H1 (cell line): ENCODE data around the gene NOVA1. TPM values are rescaled to one million over a fixed set of nuclear protein-coding genes. Genes with fewer than 3 reads are reported as not detected.

Source experiments
- CTCF ChIA-PET: fragments of 300-600 bp; sonication (Branson Sonifier 250); formaldehyde crosslinking; loops from one replicate; lab custom pipeline; 2021; ENCODE audit not compliant: partially characterized antibody; lab: Charles Lee
- POLR2A ChIA-PET: fragments of 300-600 bp; sonication (Branson Sonifier 250); formaldehyde crosslinking; loops from one replicate; lab custom pipeline; 2021; ENCODE audit warnings: inconsistent platforms; ENCODE audit not compliant: partially characterized antibody; lab: Charles Lee
- DNase-seq, 2 experiments: peaks; one replicate each; pipeline versions ENCODE4 v3.0.0 to v3.0.0-alpha.2; 2010 to 2022; ENCODE audit warnings: low spot score in 2 of 2, low read depth in 1 of 2, mixed read lengths in 1 of 2
- FAIRE-seq: peaks from 2 replicates; lab custom pipeline; 2011; peaks lifted over from hg19 to GRCh38; lab: Jason Lieb, UNC
- H2AFZ ChIP-seq: 2 replicates; pipeline ENCODE4 v1.8.1; 2012; ENCODE audit warnings: low read length, inconsistent platforms
- H2AK5ac ChIP-seq: 2 replicates; pipeline ENCODE4 v1.6.1; 2013; ENCODE audit warnings: low read depth, low read length
- H2BK120ac ChIP-seq: replicated peaks from 2 replicates; pipeline ENCODE3; 2013; ENCODE audit warnings: low read depth, low read length, inconsistent platforms
- H2BK12ac ChIP-seq: 2 replicates; pipeline ENCODE4 v1.6.1; 2013; ENCODE audit warnings: low read depth, low read length
- H2BK15ac ChIP-seq: 2 replicates; pipeline ENCODE4 v1.6.1; 2013; ENCODE audit warnings: low read length
- H2BK20ac ChIP-seq: 2 replicates; pipeline ENCODE4 v1.6.1; 2013; ENCODE audit warnings: low read length
- H2BK5ac ChIP-seq: 2 replicates; pipeline ENCODE4 v1.6.1; 2013; ENCODE audit warnings: low read depth, low read length
- H3K14ac ChIP-seq: 2 replicates; pipeline ENCODE4 v1.6.1; 2013; ENCODE audit warnings: inconsistent platforms; ENCODE audit not compliant: insufficient read length
- H3K18ac ChIP-seq: 2 replicates; pipeline ENCODE4 v1.6.1; 2013; ENCODE audit warnings: low read length; ENCODE audit errors: extremely low read depth
- H3K23ac ChIP-seq: 2 replicates; pipeline ENCODE4 v1.6.1; 2013; ENCODE audit warnings: inconsistent platforms; ENCODE audit not compliant: insufficient read length
- H3K23me2 ChIP-seq: 2 replicates; pipeline ENCODE4 v1.6.1; 2013; ENCODE audit warnings: low read depth, low read length
- H3K27ac ChIP-seq: 2 replicates; pipeline ENCODE4 v1.6.1; 2011; ENCODE audit warnings: low read depth, low read length, inconsistent platforms
- H3K27me3 ChIP-seq, 4 experiments: replicated peaks in 1 of 4; 1 replicate in 1 of 4; 2 replicates in 3 of 4; pipeline versions ENCODE4 v1.6.1 to v1.8.1; 2011 to 2013; ENCODE audit warnings: low read length in 3 of 4, mild to moderate bottlenecking in 3 of 4, inconsistent platforms in 2 of 4, mixed read lengths in 2 of 4, moderate library complexity in 1 of 4; ENCODE audit not compliant: control insufficient read depth in 3 of 4, insufficient read depth in 3 of 4; ENCODE audit errors: extremely low read depth in 1 of 4
- H3K36me3 ChIP-seq, 4 experiments: 2 replicates each; pipeline versions ENCODE4 v1.6.1 to v1.8.1; 2011 to 2013; ENCODE audit warnings: mild to moderate bottlenecking in 4 of 4, low read length in 3 of 4, moderate library complexity in 2 of 4, control low read depth in 1 of 4, inconsistent platforms in 1 of 4; ENCODE audit not compliant: insufficient read depth in 4 of 4, control insufficient read depth in 2 of 4
- H3K4ac ChIP-seq: replicated peaks from 2 replicates; pipeline ENCODE3; 2013; ENCODE audit warnings: low read length, low read depth, mixed read lengths, inconsistent platforms; ENCODE audit not compliant: insufficient read length
- H3K4me1 ChIP-seq, 4 experiments: replicated peaks in 1 of 4; 1 replicate in 1 of 4; 2 replicates in 3 of 4; pipeline versions ENCODE4 v1.6.1 to v1.8.1; 2011 to 2013; ENCODE audit warnings: low read length in 3 of 4, inconsistent platforms in 2 of 4, mixed read lengths in 1 of 4; ENCODE audit not compliant: insufficient read depth in 4 of 4, control insufficient read depth in 3 of 4
- H3K4me2 ChIP-seq, 2 experiments: 2 replicates each; pipeline versions ENCODE4 v1.6.1 to v1.8.1; 2011 to 2013; ENCODE audit warnings: low read depth in 2 of 2, low read length in 2 of 2, control low read depth in 1 of 2, inconsistent platforms in 1 of 2, mild to moderate bottlenecking in 1 of 2; ENCODE audit not compliant: insufficient read depth in 1 of 2
- H3K4me3 ChIP-seq, 4 experiments: fragments of 200-600, 300-600 bp in 1 of 4; sonication (generic), shearing (Covaris generic), sonication (Bioruptor Twin) in 1 of 4; 2 replicates each; pipeline versions ENCODE4 v1.5.1 to v1.8.1; 2011 to 2016; ENCODE audit warnings: low read length in 4 of 4, low read depth in 3 of 4, control low read depth in 2 of 4, inconsistent platforms in 2 of 4, mild to moderate bottlenecking in 2 of 4, mixed read lengths in 1 of 4, moderate library complexity in 1 of 4; ENCODE audit not compliant: insufficient read depth in 2 of 4; ENCODE audit errors: extremely low read depth in 1 of 4
- H3K56ac ChIP-seq: replicated peaks from 2 replicates; pipeline ENCODE3; 2013; ENCODE audit warnings: low read depth, mild to moderate bottlenecking, mixed read lengths, low read length, inconsistent platforms; ENCODE audit not compliant: insufficient read length
- H3K79me1 ChIP-seq: 2 replicates; pipeline ENCODE4 v1.6.1; 2013; ENCODE audit warnings: low read depth, low read length, control low read depth
- H3K79me2 ChIP-seq, 2 experiments: 2 replicates each; pipeline versions ENCODE4 v1.6.1 to v1.8.1; 2012 to 2013; ENCODE audit warnings: low read length in 2 of 2, mild to moderate bottlenecking in 2 of 2, inconsistent platforms in 1 of 2; ENCODE audit not compliant: insufficient read depth in 2 of 2, control insufficient read depth in 1 of 2
- H3K9ac ChIP-seq, 4 experiments: replicated peaks in 1 of 4; 1 replicate in 1 of 4; 2 replicates in 3 of 4; pipeline versions ENCODE4 v1.6.1 to v1.8.1; 2011 to 2013; ENCODE audit warnings: low read depth in 3 of 4, low read length in 3 of 4, control low read depth in 2 of 4, mild to moderate bottlenecking in 2 of 4, moderate library complexity in 2 of 4, inconsistent platforms in 1 of 4; ENCODE audit errors: extremely low read depth in 1 of 4
- H3K9me3 ChIP-seq, 2 experiments: 2 replicates each; pipeline versions ENCODE4 v1.6.1 to v1.8.1; 2012 to 2013; ENCODE audit warnings: mild to moderate bottlenecking in 2 of 2, moderate library complexity in 2 of 2, control low read depth in 1 of 2, inconsistent platforms in 1 of 2, low read depth in 1 of 2, low read length in 1 of 2, mixed read lengths in 1 of 2; ENCODE audit not compliant: insufficient read depth in 2 of 2
- H4K20me1 ChIP-seq, 2 experiments: replicated peaks in 1 of 2; 2 replicates each; pipeline versions ENCODE3 to v1.8.1; 2011 to 2013; ENCODE audit warnings: inconsistent platforms in 2 of 2, low read length in 2 of 2, mild to moderate bottlenecking in 1 of 2; ENCODE audit not compliant: insufficient read depth in 2 of 2, control insufficient read depth in 1 of 2
- H4K5ac ChIP-seq: 2 replicates; pipeline ENCODE4 v1.6.1; 2013; ENCODE audit warnings: low read length, low read depth, mixed read lengths, inconsistent platforms; ENCODE audit not compliant: insufficient read length
- H4K8ac ChIP-seq: 2 replicates; pipeline ENCODE4 v1.8.0; 2013; ENCODE audit warnings: mild to moderate bottlenecking, moderate library complexity, low read length, inconsistent platforms; ENCODE audit not compliant: insufficient read depth; ENCODE audit errors: extremely low read depth
- H4K91ac ChIP-seq: replicated peaks from 2 replicates; pipeline ENCODE3; 2013; ENCODE audit warnings: low read length, mixed read lengths, inconsistent platforms; ENCODE audit not compliant: insufficient read length
- ATF2 ChIP-seq: IDR thresholded peaks from 2 replicates; pipeline ENCODE4 v1.6.1; 2012; ENCODE audit warnings: low read length, inconsistent platforms
- CBX8 ChIP-seq: fragments of 300-800, 300-1000 bp; sonication (generic); IDR thresholded peaks from 2 replicates; pipeline ENCODE4 v1.7.1; 2016; ENCODE audit warnings: low read depth, low read length, borderline replicate concordance
- NRF1 ChIP-seq: IDR thresholded peaks from 2 replicates; pipeline ENCODE4 v1.6.1; 2011; ENCODE audit warnings: mild to moderate bottlenecking, low read depth, low read length, improper control_type of control experiment
- POLR2AphosphoS5 ChIP-seq: IDR thresholded peaks from 2 replicates; pipeline ENCODE4 v1.6.1; 2011; ENCODE audit warnings: low read depth, low read length
- RBBP5 ChIP-seq: IDR thresholded peaks from 2 replicates; pipeline ENCODE4 v1.7.1; 2012; ENCODE audit warnings: low read depth, mild to moderate bottlenecking, inconsistent platforms, low read length, moderate library complexity, borderline replicate concordance
- RNF2 ChIP-seq: fragments of 200-900, 300-1000 bp; sonication (generic); IDR thresholded peaks from 2 replicates; pipeline ENCODE4 v1.7.1; 2016; ENCODE audit warnings: borderline replicate concordance, low read depth, mild to moderate bottlenecking, antibody characterized with exemption, low read length; ENCODE audit not compliant: poor library complexity, severe bottlenecking; ENCODE audit errors: missing control alignments
- SRF ChIP-seq: IDR thresholded peaks from 2 replicates; pipeline ENCODE4 v1.6.1; 2011; ENCODE audit warnings: mild to moderate bottlenecking, low read depth, low read length, moderate library complexity
- polyA plus RNA-seq, 7 experiments: library from polyadenylated mRNA; depleted of rRNA in 3 of 7; stranded (reverse) in 5 of 7; unstranded in 2 of 7; fragments of >200 nt in 5 of 7; fragments of 200-250 nt in 2 of 7; gene quantifications; 1 replicate in 5 of 7; 2 replicates in 1 of 7; 4 replicates in 1 of 7; pipeline versions ENCODE4 v1.2.1 to v1.2.3, GENCODE V29; 2011 to 2013; ENCODE audit warnings: missing spikeins in 2 of 7, mixed read lengths in 2 of 7
- total RNA-seq: library from RNA; stranded (reverse); fragmentation: NEBNext Ultra II Directional; extraction: Animal tissue kit (Norgen Biotek cat#: 25700); gene quantifications from 2 replicates; pipeline ENCODE4 v1.2.1, GENCODE V29; 2021

NOVA1 gene
- total and polyA plus RNA-seq, 2 of the 8 experiments (the other 6 are each of a cell fraction or from before 2014, with no cell fraction given): 6.8 to 12.7 TPM

- H2BK120ac ChIP-seq: no peak overlapping the region
- ChIA-PET POLR2A (no interaction called here), CTCF (no interaction called here)
- FAIRE-seq (no peak), DNase-seq (no peak)
- H3K27me3 ChIP-seq: no peaks in the 10 kb centered on the region
- no peaks in the 10 kb centered on the region for H3K4me1 ChIP-seq
- H3K4me2 ChIP-seq: no peak overlapping the region
- no peak overlapping the region for H3K23ac ChIP-seq
- H3K56ac ChIP-seq: no peak overlapping the region
- H2BK12ac ChIP-seq: no peak overlapping the region
- H4K20me1 ChIP-seq: no peaks in the 10 kb centered on the region
- no peak overlapping the region for H2BK15ac ChIP-seq
- H3K79me2 ChIP-seq: no peaks in the 10 kb centered on the region
- H3K18ac ChIP-seq: no peak overlapping the region
- no peaks in the 10 kb centered on the region for H3K23me2 ChIP-seq
- no peaks in the 10 kb centered on the region; the same call in 1 of the 2 replicates for H3K79me1 ChIP-seq
- H2BK20ac ChIP-seq: no peak overlapping the region
- H2AK5ac ChIP-seq: no peak overlapping the region
- H3K27ac ChIP-seq: no peak overlapping the region
- no peak overlapping the region for H4K91ac ChIP-seq
- H3K9ac ChIP-seq: no peak overlapping the region
- H2AFZ ChIP-seq: no peak overlapping the region
- no peaks in the 10 kb centered on the region for H3K9me3 ChIP-seq
- H4K5ac ChIP-seq: no peak overlapping the region
- H3K36me3 ChIP-seq: no peaks in the 10 kb centered on the region
- H3K4me3 ChIP-seq: no peak overlapping the region
- H2BK5ac ChIP-seq: no peak overlapping the region
- TF ChIP-seq ATF2 (no peak), SRF (no peak), NRF1 (no peak), RBBP5 (no peak), CBX8 (no peak), POLR2AphosphoS5 (no peak), RNF2 (no peak)
- H3K14ac ChIP-seq: no peak overlapping the region
- no peak overlapping the region for H3K4ac ChIP-seq
- no peak overlapping the region for H4K8ac ChIP-seq
These were observed 72.7 kb downstream of the NOVA1 start for GRCh38 chr14:26525085-26525484.
